Lower leg skin (tissue), 4 donors: Measurements from ENCODE around the gene CNNM4. TPM values are rescaled to one million over a fixed set of nuclear protein-coding genes. Genes with fewer than 3 reads are reported as not detected.

Experiments used
- DNase-seq, 2 donors: peaks; one replicate each; pipeline ENCODE4 v3.0.0-alpha.2; 2019; ENCODE audit warnings: low spot score in 2 of 2
- H3K4me3 ChIP-seq: fragments of 200-600 bp; sonication (generic); 2 replicates; pipeline ENCODE4 v1.5.1; 2017; ENCODE audit warnings: mild to moderate bottlenecking, low read depth; ENCODE audit not compliant: poor library complexity, severe bottlenecking
- CTCF ChIP-seq, 3 donors: fragments of 450-650 bp; IDR thresholded peaks; one replicate each; pipeline ENCODE4 v1.5.1; 2016; ENCODE audit warnings: antibody characterized with exemption in 3 of 3, mild to moderate bottlenecking in 3 of 3, moderate library complexity in 2 of 3
- POLR2A ChIP-seq, 2 donors: fragments of 450-650 bp; IDR thresholded peaks; one replicate each; pipeline ENCODE4 v1.6.1; 2016 to 2017; ENCODE audit warnings: antibody characterized with exemption in 2 of 2, mild to moderate bottlenecking in 1 of 2, moderate library complexity in 1 of 2
- WGBS, 2 donors: methylation state at CpG; one replicate each; pipeline ENCODE4 v1.1.5; 2018; 5-methylcytosine and 5-hydroxymethylcytosine counted together
- intact Hi-C: fragments of 100-400 bp; cut with DNase I; formaldehyde crosslinking; loops from one replicate; pipeline ENCODE4 v1.15.0; 2023; ENCODE audit warnings: low total_unique reads
- total RNA-seq, 4 donors: library from RNA; depleted of rRNA; stranded (reverse); fragments of >200 nt; gene quantifications; one replicate each; pipeline ENCODE4 v1.1.0, GENCODE V29; 2016

Gene CNNM4
- total RNA-seq, result 10 to 100 TPM; 17.4 to 29.1 (median 22.2) TPM

- intact Hi-C loops, result no loop called here
- WGBS, 2 donors, result 5 to 14% methylated on average over 18 to 46 of the region's 62 CpGs
- no peak for TF ChIP-seq CTCF (IDR thresholded peaks at IDR 0.05)
- TF ChIP-seq POLR2A (IDR thresholded peaks at IDR 0.05), result no peak
- peak; percentile 93 to 98 for DNase-seq
- peak within 1 kb of the TSS; percentile 14 for H3K4me3 ChIP-seq
These were observed at the start of gene CNNM4 for GRCh38 chr2:96760036-96760985. TSS of gene CNNM4 (plus strand) at chr2:96760902. CDS start at chr2:96761000, 98 bp downstream.

GRCh38 chr2:96710985-96711384 lies 49.7 kb upstream of the CNNM4 start:
- intact Hi-C loops, result no loop called here
- no peak for TF ChIP-seq POLR2A (IDR thresholded peaks at IDR 0.05)
- no peak for TF ChIP-seq CTCF (IDR thresholded peaks at IDR 0.05)
- 89 to 92% methylated on average over 3 of the region's 3 CpGs for WGBS, 2 donors
- H3K4me3 ChIP-seq, result no peak overlapping the region
- DNase-seq, result no peak

GRCh38 chr2:96715658-96716057 lies 45.0 kb upstream of the CNNM4 start:
- no peak overlapping the region for H3K4me3 ChIP-seq
- no peak for TF ChIP-seq CTCF (IDR thresholded peaks at IDR 0.05)
- TF ChIP-seq POLR2A (IDR thresholded peaks at IDR 0.05), result no peak
- 89 to 92% methylated on average over 5 of the region's 5 CpGs for WGBS, 2 donors
- intact Hi-C loops, result no loop called here
- DNase-seq, result no peak

DNA sequence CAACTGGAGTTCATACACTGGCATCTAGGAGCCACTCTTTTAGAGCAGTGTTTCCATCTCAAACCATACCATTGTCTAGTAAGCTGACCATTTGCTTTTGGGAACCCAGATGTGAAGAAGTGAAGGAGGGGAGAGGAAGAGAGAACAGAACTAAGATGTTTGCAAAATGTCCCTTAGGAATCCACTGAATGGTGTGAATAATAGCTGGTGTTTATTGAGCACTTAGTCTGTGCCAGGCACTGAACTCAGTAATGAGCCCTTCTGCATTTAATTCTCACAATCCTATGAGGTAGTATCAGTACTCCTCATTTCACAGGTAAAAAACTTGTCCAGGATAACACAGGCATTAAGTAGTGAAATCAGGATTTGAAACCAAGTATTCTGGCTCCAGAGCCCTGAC lies 44.3 kb upstream of the CNNM4 start:
- intact Hi-C loops, result no loop called here
- DNase-seq, result no peak
- no peak for TF ChIP-seq CTCF (IDR thresholded peaks at IDR 0.05)
- TF ChIP-seq POLR2A (IDR thresholded peaks at IDR 0.05), result no peak
- no peak overlapping the region for H3K4me3 ChIP-seq

- TF ChIP-seq POLR2A (IDR thresholded peaks at IDR 0.05) (no peak), CTCF (IDR thresholded peaks at IDR 0.05) (no peak)
- WGBS, 2 donors, result 93% methylated on average over 4 of the region's 4 CpGs
- H3K4me3 ChIP-seq, result no peak overlapping the region
- intact Hi-C loops, result no loop called here
- DNase-seq, result no peak
These were observed 34.6 kb upstream of the CNNM4 start for GRCh38 chr2:96726131-96726530.
